ENCODE results near the gene RPS6KA2. TPM values are rescaled to one million over a fixed set of nuclear protein-coding genes. Genes with fewer than 3 reads are reported as not detected.

RPS6KA2 gene
- total and polyA plus RNA-seq, 2 donors (not counting 1 experiment from before 2014, with no cell fraction given), result 2.2 to 16.0 TPM

DNA sequence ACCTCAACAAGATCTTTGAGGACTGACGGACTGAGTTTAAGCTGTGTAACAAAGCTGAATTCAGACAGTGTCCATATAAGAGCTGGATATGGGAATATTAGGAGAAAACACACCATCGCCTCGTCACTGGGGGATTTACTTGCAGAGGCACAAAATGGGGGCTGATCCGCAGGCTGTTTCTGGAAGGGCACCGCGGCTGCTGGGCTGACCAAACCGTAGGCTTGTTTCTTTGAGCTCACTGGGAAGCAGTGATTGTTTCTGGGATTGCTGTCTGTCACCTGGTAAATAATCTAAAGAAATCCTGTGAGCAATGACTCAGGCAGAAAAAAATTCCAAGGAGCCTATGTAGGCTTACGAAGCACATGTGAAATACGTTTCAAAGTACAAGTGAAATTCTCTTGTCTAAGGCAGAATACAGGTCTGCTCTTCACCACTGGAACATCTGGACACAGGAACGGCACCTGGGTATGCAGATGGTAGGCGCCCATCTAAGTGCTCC lies 180.4 kb downstream of the RPS6KA2 start:
- intact Hi-C loops (cut with micrococcal nuclease), result no loop called here
- Histone ChIP-seq H3K36me3 (replicated peaks in 1 of 2; ENCODE audit: control extremely low read depth in 1 of 2, control insufficient read depth in 1 of 2, extremely low read depth in 1 of 2, insufficient read depth in 2 of 2, low read length in 1 of 2) (no peaks in the 10 kb centered on the region), H3K27me3 (replicated peaks in 1 of 4; ENCODE audit: control extremely low read depth in 1 of 4, control insufficient read depth in 3 of 4, insufficient read depth in 4 of 4, low read length in 3 of 4) (peaks cover 0 to 12% (median 3%) of the 10 kb centered on the region in 4 experiments), H2AFZ (ENCODE audit: insufficient read depth, low read depth, low read length, poor library complexity, severe bottlenecking) (no peak overlapping the region), H3K79me2 (ENCODE audit: control insufficient read depth, insufficient read depth, low read length) (no peaks in the 10 kb centered on the region), H3K9ac (ENCODE audit: low read length) (no peak overlapping the region), H3K4me2 (replicated peaks; ENCODE audit: low read depth, low read length, poor library complexity, severe bottlenecking) (no peak overlapping the region), H4K20me1 (ENCODE audit: control insufficient read depth, insufficient read depth, low read length, poor library complexity, severe bottlenecking) (no peaks in the 10 kb centered on the region), H3K27ac (ENCODE audit: low read length in 2 of 2) (no peak overlapping the region), H3K4me3 (ENCODE audit: control extremely low read depth in 1 of 5, extremely low read depth in 1 of 5, insufficient read depth in 1 of 5, low read depth in 2 of 5, low read length in 4 of 5) (no peak overlapping the region), H3K4me1 (ENCODE audit: control insufficient read depth in 2 of 2, insufficient read depth in 2 of 2, low read length in 2 of 2) (peaks cover 0 to 2% of the 10 kb centered on the region in 2 donors), H3K9me3 (ENCODE audit: control extremely low read depth in 1 of 3, control insufficient read depth in 2 of 3, insufficient read depth in 1 of 3, low read length in 2 of 3) (peaks cover 0 to 3% (median 0%) of the 10 kb centered on the region in 3 donors)
- TF ChIP-seq EZH2 (IDR thresholded peaks at IDR 0.05; ENCODE audit: borderline replicate concordance, insufficient read depth, low read depth, low read length, poor library complexity, severe bottlenecking), result no peak
- TF ChIP-seq, protein P1, sequence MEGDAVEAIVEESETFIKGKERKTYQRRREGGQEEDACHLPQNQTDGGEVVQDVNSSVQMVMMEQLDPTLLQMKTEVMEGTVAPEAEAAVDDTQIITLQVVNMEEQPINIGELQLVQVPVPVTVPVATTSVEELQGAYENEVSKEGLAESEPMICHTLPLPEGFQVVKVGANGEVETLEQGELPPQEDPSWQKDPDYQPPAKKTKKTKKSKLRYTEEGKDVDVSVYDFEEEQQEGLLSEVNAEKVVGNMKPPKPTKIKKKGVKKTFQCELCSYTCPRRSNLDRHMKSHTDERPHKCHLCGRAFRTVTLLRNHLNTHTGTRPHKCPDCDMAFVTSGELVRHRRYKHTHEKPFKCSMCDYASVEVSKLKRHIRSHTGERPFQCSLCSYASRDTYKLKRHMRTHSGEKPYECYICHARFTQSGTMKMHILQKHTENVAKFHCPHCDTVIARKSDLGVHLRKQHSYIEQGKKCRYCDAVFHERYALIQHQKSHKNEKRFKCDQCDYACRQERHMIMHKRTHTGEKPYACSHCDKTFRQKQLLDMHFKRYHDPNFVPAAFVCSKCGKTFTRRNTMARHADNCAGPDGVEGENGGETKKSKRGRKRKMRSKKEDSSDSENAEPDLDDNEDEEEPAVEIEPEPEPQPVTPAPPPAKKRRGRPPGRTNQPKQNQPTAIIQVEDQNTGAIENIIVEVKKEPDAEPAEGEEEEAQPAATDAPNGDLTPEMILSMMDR (IDR thresholded peaks at IDR 0.05), result no peak
- Mint-ChIP-seq H3K9me3 (ENCODE audit: insufficient read depth) (no peaks in the 10 kb centered on the region), H3K27ac (no peak overlapping the region), H3K4me3 (no peak overlapping the region), H3K27me3 (peaks cover 20% of the 10 kb centered on the region), H3K4me1 (peaks cover 6% of the 10 kb centered on the region)
- ATAC-seq (ENCODE audit: low read depth), result no peak
- ChIA-PET POLR2A (no interaction called here), CTCF (no interaction called here)
- DNase-seq, result no peak
- 93% methylated on average over 11 of the region's 11 CpGs for WGBS (ENCODE audit: insufficient coverage)

DNA sequence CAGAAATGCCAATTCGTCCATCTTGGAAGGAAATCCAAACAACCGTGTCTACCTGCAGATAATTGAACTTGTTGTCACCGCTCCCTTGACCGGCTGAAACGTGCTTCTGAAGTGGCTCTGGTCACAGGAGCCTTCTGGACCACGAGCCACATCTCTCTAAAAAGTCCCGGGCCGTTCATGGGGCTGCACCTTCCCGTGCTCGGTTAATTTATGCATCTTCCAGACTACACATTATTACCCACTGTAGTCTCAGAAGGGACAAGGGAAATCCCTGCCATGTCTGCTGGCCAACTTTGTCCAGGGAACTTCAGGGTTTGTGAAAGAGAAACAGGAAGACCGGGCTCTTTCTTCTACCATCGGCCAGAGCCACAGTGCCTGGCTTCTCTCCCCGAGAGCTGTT lies 180.9 kb downstream of the RPS6KA2 start:
- DNase-seq, result no peak
- 81% methylated on average over 11 of the region's 13 CpGs for WGBS (ENCODE audit: insufficient coverage)
- Histone ChIP-seq H3K4me2 (replicated peaks; ENCODE audit: low read depth, low read length, poor library complexity, severe bottlenecking) (no peak overlapping the region), H3K36me3 (replicated peaks in 1 of 2; ENCODE audit: control extremely low read depth in 1 of 2, control insufficient read depth in 1 of 2, extremely low read depth in 1 of 2, insufficient read depth in 2 of 2, low read length in 1 of 2) (no peaks in the 10 kb centered on the region), H3K27ac (ENCODE audit: low read length in 2 of 2) (no peak overlapping the region), H3K27me3 (replicated peaks in 1 of 4; ENCODE audit: control extremely low read depth in 1 of 4, control insufficient read depth in 3 of 4, insufficient read depth in 4 of 4, low read length in 3 of 4) (peaks cover 0 to 16% (median 4%) of the 10 kb centered on the region in 4 experiments), H2AFZ (ENCODE audit: insufficient read depth, low read depth, low read length, poor library complexity, severe bottlenecking) (no peak overlapping the region), H3K4me3 (ENCODE audit: control extremely low read depth in 1 of 5, extremely low read depth in 1 of 5, insufficient read depth in 1 of 5, low read depth in 2 of 5, low read length in 4 of 5) (no peak overlapping the region), H3K4me1 (ENCODE audit: control insufficient read depth in 2 of 2, insufficient read depth in 2 of 2, low read length in 2 of 2) (peaks cover 0 to 6% of the 10 kb centered on the region in 2 donors), H3K79me2 (ENCODE audit: control insufficient read depth, insufficient read depth, low read length) (no peaks in the 10 kb centered on the region), H3K9ac (ENCODE audit: low read length) (no peak overlapping the region), H3K9me3 (ENCODE audit: control extremely low read depth in 1 of 3, control insufficient read depth in 2 of 3, insufficient read depth in 1 of 3, low read length in 2 of 3) (peaks cover 0 to 3% (median 0%) of the 10 kb centered on the region in 3 donors), H4K20me1 (ENCODE audit: control insufficient read depth, insufficient read depth, low read length, poor library complexity, severe bottlenecking) (no peaks in the 10 kb centered on the region)
- ChIA-PET POLR2A (no interaction called here), CTCF (interaction anchor here (1.3 kb wide), 1 partner anchor 12 kb away, joined by 3 read pairs; no protein-coding TSS in a partner anchor)
- TF ChIP-seq, protein P1 (IDR thresholded peaks at IDR 0.05), result no peak
- no peak for TF ChIP-seq EZH2 (IDR thresholded peaks at IDR 0.05; ENCODE audit: borderline replicate concordance, insufficient read depth, low read depth, low read length, poor library complexity, severe bottlenecking)
- ATAC-seq (ENCODE audit: low read depth), result no peak
- H3K4me3 Mint-ChIP-seq, result no peak overlapping the region
- intact Hi-C loops (cut with micrococcal nuclease), result no loop called here
- H3K27ac Mint-ChIP-seq, result no peak overlapping the region
- H3K27me3 Mint-ChIP-seq, result peaks cover 22% of the 10 kb centered on the region
- no peaks in the 10 kb centered on the region for H3K9me3 Mint-ChIP-seq (ENCODE audit: insufficient read depth)
- H3K4me1 Mint-ChIP-seq, result peaks cover 6% of the 10 kb centered on the region

Data from B cell (primary cell).